HEK293T (cell line): ENCODE data around the gene ARID1B.
"Not testable (repeated sequence)": the region's sequence is repeated elsewhere in the genome, so short reads cannot be mapped to it uniquely, and the experiment has no call there.

Experiments
- CTCF ChIA-PET: fragments of 350-600 bp; formaldehyde crosslinking; extraction: SDS; loops from one replicate; lab custom pipeline; 2021; ENCODE audit warnings: antibody characterized with exemption, inconsistent platforms; lab: Yijun Ruan, JAX
- POLR2A ChIA-PET: fragments of 350-600 bp; formaldehyde crosslinking; extraction: SDS; loops from one replicate; lab custom pipeline; 2020; ENCODE audit warnings: antibody characterized with exemption, inconsistent platforms; lab: Yijun Ruan, JAX
- DNase-seq: peaks from one replicate; pipeline ENCODE4 v3.0.0; 2012; ENCODE audit warnings: mixed read lengths; ENCODE audit errors: extremely low spot score
- ARNT ChIP-seq: fragments of 450-650 bp; IDR thresholded peaks from 2 replicates; pipeline ENCODE4 v1.6.1; 2017; ENCODE audit warnings: mild to moderate bottlenecking
- BHLHE40 ChIP-seq: fragments of 450-650 bp; IDR thresholded peaks from 2 replicates; pipeline ENCODE4 v1.6.1; 2016; ENCODE audit warnings: mild to moderate bottlenecking, moderate library complexity, borderline replicate concordance
- CTBP1 ChIP-seq: fragments of 450-650 bp; IDR thresholded peaks from 2 replicates; pipeline ENCODE4 v1.6.1; 2016; ENCODE audit warnings: borderline replicate concordance
- ELF4 ChIP-seq: fragments of 450-650 bp; IDR thresholded peaks from 2 replicates; pipeline ENCODE4 v1.6.1; 2017; ENCODE audit warnings: antibody characterized with exemption
- FOXA1 ChIP-seq: fragments of 450-650 bp; IDR thresholded peaks from 2 replicates; pipeline ENCODE4 v1.6.1; 2016; ENCODE audit warnings: mild to moderate bottlenecking
- FOXK2 ChIP-seq: fragments of 450-650 bp; IDR thresholded peaks from 2 replicates; pipeline ENCODE4 v1.6.1; 2016; ENCODE audit warnings: mild to moderate bottlenecking
- FOXM1 ChIP-seq: fragments of 450-650 bp; IDR thresholded peaks from 2 replicates; pipeline ENCODE4 v1.6.1; 2017; ENCODE audit warnings: mild to moderate bottlenecking, borderline replicate concordance
- HDGF ChIP-seq: fragments of 450-650 bp; IDR thresholded peaks from 2 replicates; pipeline ENCODE4 v1.6.1; 2017; ENCODE audit warnings: antibody characterized with exemption, borderline replicate concordance
- L3MBTL2 ChIP-seq: fragments of 450-650 bp; conservative IDR thresholded peaks from 2 replicates; pipeline ENCODE4 v1.6.1; 2016; ENCODE audit warnings: mild to moderate bottlenecking
- LEF1 ChIP-seq: fragments of 450-650 bp; IDR thresholded peaks from 2 replicates; pipeline ENCODE4 v1.6.1; 2017; ENCODE audit warnings: mild to moderate bottlenecking, borderline replicate concordance
- NFRKB ChIP-seq: fragments of 450-650 bp; IDR thresholded peaks from 2 replicates; pipeline ENCODE4 v1.6.1; 2016; ENCODE audit warnings: mild to moderate bottlenecking, moderate library complexity
- SP1 ChIP-seq: fragments of 450-650 bp; IDR thresholded peaks from 2 replicates; pipeline ENCODE4 v1.6.1; 2017
- SUZ12 ChIP-seq: fragments of 450-650 bp; IDR thresholded peaks from 2 replicates; pipeline ENCODE4 v1.6.1; 2016; ENCODE audit warnings: mild to moderate bottlenecking
- TARDBP ChIP-seq: fragments of 450-650 bp; IDR thresholded peaks from 2 replicates; pipeline ENCODE4 v1.6.1; 2016
- ZNF384 ChIP-seq: fragments of 450-650 bp; IDR thresholded peaks from 2 replicates; pipeline ENCODE4 v1.6.1; 2016
- TF ChIP-seq, protein P1 (sequence below): fragments of 450-650 bp; IDR thresholded peaks from 2 replicates; pipeline ENCODE4 v1.6.1; 2016

The ARID1B gene

DNA sequence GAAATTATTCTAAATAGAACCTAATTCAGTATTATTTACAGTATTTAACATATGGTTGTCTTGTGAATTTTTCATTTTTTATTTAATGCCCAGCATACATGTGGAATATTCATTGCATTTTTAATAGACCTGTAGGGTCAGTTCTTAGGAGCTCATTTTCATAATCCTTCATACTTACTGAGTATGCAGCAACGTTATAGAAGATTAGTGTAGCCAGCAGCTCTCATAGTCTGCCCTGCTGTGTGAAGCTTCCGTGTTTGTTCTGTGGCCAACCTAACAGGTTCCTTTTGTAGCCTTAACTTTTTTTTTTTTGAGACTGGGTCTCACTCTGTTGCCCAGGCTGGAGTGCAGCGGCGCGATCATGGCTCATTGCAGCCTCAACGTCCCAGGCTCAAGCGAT is 261.4 kb downstream of the ARID1B start:
- TF ChIP-seq TARDBP (no peak), HDGF (no peak)
- DNase-seq = no peak
- CTCF ChIA-PET = interaction anchor here (0.6 to 0.7 kb wide), 2 partner anchors 148 to 1709 kb away, joined by 5 to 6 read pairs; no protein-coding TSS in a partner anchor
- POLR2A ChIA-PET = no interaction called here

DNA sequence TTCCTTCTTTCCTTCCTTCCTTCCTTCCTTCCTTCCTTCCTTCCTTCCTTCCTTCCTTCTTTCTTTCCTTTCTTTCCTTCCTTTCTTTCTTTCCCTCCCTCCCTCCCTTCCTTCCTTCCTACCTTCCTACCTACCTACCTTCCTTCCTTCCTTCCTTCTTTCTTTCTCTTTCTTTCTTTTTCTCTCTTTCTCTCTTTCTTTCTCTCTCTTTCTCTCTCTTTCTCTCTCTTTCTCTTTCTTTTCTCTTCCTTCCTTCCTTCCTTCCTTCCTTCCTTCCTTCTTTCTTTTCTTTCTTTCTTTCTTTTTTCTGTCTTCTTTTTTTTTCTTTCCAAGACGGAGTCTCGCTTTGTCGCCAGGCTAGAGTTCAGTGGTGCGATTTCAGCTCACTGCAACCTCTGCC is 262.5 kb downstream of the ARID1B start:
- CTCF ChIA-PET, POLR2A ChIA-PET, DNase-seq: not testable (repeated sequence)

DNA sequence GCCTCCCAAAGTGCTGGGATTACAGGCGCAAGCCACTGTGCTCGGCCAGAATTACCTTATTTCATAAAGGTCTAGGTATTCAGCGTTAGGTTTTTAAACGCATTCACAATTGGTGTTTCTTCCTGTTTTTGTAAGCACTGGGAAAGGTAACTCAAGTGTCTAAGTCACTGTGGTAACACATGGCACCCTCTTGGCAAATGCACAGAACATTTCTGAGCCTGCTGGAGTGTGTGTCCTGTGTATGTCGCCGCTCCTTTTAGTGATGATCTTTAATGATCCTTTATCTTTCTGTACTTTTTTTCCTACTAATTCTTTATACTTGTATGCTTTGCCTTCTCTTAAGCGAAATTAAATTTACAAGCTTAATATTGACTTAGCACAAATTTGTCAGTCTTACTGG is 263.0 kb downstream of the ARID1B start:
- POLR2A ChIA-PET = no interaction called here

DNA sequence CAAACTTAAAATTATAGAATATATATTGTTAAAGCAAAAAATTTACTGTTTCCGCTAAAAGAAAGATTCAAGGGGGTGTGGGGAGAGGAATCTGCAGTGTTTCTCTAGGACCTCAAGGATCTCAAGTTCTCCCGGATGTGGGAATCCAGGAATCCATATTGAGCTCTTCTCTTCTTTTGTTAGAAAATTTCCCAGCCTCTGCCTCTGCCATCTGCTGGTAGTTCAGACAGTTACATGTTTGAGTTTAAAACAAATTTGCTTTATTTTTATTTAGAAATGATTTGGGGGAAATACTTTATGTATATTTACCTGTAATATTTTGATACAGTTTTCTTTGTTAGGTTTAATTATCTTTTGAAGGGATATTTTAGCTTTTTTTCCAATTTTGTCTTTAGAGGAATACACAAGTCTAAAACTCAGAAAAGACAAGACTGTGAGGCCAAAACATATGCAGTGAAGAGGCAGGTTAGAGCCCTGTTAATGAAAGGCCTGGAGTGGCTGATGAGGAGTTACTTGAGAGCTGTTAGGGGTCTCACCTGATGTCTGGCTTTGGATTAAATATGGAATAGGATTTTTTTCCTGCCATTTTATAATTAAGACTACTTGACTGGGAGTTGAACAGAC is 268.8 kb downstream of the ARID1B start:
- peak; percentile 52 for DNase-seq
- ChIA-PET POLR2A (interaction anchor here (1.3 kb wide), 1 partner anchor 24 kb away, joined by 5 read pairs; no protein-coding TSS in a partner anchor), CTCF (interaction anchor here (0.5 to 1.8 kb wide), 18 partner anchors 8 to 232 kb away, joined by 3 to 9 read pairs (median 4); no protein-coding TSS in a partner anchor)
- TF ChIP-seq, protein P1, sequence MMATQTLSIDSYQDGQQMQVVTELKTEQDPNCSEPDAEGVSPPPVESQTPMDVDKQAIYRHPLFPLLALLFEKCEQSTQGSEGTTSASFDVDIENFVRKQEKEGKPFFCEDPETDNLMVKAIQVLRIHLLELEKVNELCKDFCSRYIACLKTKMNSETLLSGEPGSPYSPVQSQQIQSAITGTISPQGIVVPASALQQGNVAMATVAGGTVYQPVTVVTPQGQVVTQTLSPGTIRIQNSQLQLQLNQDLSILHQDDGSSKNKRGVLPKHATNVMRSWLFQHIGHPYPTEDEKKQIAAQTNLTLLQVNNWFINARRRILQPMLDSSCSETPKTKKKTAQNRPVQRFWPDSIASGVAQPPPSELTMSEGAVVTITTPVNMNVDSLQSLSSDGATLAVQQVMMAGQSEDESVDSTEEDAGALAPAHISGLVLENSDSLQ = no peak
- TF ChIP-seq FOXA1 (no peak), FOXM1 (no peak), CTBP1 (no peak), HDGF (no peak), ZNF384 (no peak), LEF1 (no peak), FOXK2 (no peak), TARDBP (no peak), ARNT (no peak), NFRKB (no peak), SUZ12 (no peak), SP1 (no peak), BHLHE40 (no peak), L3MBTL2 (no peak), ELF4 (no peak)

More for the DNA sequence above, 263.0 kb downstream of the ARID1B start:
- no peak for DNase-seq
- CTCF ChIA-PET = no interaction called here
- no peak for TF ChIP-seq FOXK2
- no peak for TF ChIP-seq ARNT
- no peak for TF ChIP-seq L3MBTL2
- no peak for TF ChIP-seq BHLHE40
- TF ChIP-seq SP1 = no peak
- TF ChIP-seq ELF4 = no peak
- no peak for TF ChIP-seq LEF1
- no peak for TF ChIP-seq ZNF384

DNA sequence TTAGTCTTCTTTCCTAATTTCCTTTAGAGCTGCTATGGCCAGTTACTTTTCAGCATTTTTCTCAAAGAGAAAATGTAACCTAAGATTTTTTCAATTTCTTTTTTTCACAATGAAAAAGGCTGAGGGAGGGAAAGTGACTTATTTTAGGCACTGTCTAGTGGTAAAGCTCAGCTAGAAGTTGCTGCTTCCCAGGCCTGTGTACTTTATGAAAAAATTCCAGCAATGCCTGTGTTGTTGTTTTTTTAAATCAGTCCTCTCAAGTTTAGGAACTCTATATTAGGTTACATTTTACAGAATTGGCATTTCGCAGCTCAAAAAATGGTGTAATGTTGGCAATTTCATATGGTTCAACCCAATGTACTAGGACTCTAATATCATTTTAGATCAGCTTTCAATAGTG is 269.6 kb downstream of the ARID1B start:
- ChIA-PET POLR2A (interaction anchor here (1.3 kb wide), 1 partner anchor 25 kb away, joined by 5 read pairs; no protein-coding TSS in a partner anchor), CTCF (interaction anchor here (0.6 to 1.8 kb wide), 6 partner anchors 12 to 167 kb away, joined by 3 to 9 read pairs (median 4); no protein-coding TSS in a partner anchor)
- no peak for DNase-seq
- TF ChIP-seq NFRKB (no peak), ELF4 (no peak), FOXM1 (no peak), CTBP1 (no peak), FOXA1 (no peak), BHLHE40 (no peak), ARNT (no peak), SP1 (no peak), FOXK2 (no peak), ZNF384 (no peak), TARDBP (no peak), SUZ12 (no peak), HDGF (no peak), LEF1 (no peak), L3MBTL2 (no peak)
- TF ChIP-seq, protein P1 = no peak

DNA sequence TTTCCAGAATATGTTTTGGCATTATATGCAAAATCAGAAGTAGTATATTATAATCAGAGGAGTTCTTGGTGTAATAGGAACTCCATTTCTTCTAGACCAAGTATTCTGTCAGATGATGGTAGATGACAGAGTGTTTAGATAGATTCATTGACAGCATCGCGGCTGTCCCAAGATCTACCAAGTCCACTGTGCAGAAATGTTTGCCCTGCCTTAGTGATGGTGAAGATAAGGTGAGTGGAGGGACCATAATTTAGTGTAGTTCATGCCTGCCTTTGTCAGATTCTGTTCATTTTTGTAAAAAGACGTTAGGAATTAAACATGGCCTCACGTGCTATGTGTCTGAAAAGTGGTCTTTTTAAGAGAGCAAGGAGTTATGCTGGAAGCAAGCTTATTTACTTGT is 270.1 kb downstream of the ARID1B start:
- ChIA-PET POLR2A (no interaction called here), CTCF (interaction anchor here (0.6 to 1.8 kb wide), 2 partner anchors 13 to 165 kb away, joined by 3 to 5 read pairs; no protein-coding TSS in a partner anchor)
- no peak for DNase-seq
- TF ChIP-seq FOXA1 = no peak
- TF ChIP-seq L3MBTL2 = no peak
- TF ChIP-seq HDGF = no peak
- TF ChIP-seq NFRKB = no peak
- no peak for TF ChIP-seq LEF1
- no peak for TF ChIP-seq ARNT
- no peak for TF ChIP-seq BHLHE40
- no peak for TF ChIP-seq SUZ12
- no peak for TF ChIP-seq FOXK2
- no peak for TF ChIP-seq CTBP1
- TF ChIP-seq ZNF384 = no peak
- no peak for TF ChIP-seq TARDBP
- TF ChIP-seq, protein P1 = no peak
- no peak for TF ChIP-seq FOXM1
- no peak for TF ChIP-seq SP1
- no peak for TF ChIP-seq ELF4
